Hepatocyte (in vitro differentiated cells): Measurements from ENCODE around the gene QRICH1.

Source experiments
- EZH2 ChIP-seq: fragments of 200-600 bp; sonication (generic); IDR thresholded peaks from 2 replicates; pipeline ENCODE4 v1.6.1; 2016; ENCODE audit warnings: antibody characterized with exemption, mild to moderate bottlenecking, borderline replicate concordance
- EZH2phosphoT487 ChIP-seq: fragments of 200-600 bp; sonication (generic); IDR thresholded peaks from one replicate; pipeline ENCODE4 v1.6.1; 2018; ENCODE audit warnings: antibody characterized with exemption, mild to moderate bottlenecking, low read depth, moderate library complexity; ENCODE audit not compliant: unreplicated experiment, severe bottlenecking
- TF ChIP-seq, protein P1 (sequence below): fragments of 200-600 bp; sonication (generic); IDR thresholded peaks from 2 replicates; pipeline ENCODE4 v1.5.1; 2016; ENCODE audit warnings: antibody characterized with exemption, mild to moderate bottlenecking; ENCODE audit not compliant: poor library complexity

DNA sequence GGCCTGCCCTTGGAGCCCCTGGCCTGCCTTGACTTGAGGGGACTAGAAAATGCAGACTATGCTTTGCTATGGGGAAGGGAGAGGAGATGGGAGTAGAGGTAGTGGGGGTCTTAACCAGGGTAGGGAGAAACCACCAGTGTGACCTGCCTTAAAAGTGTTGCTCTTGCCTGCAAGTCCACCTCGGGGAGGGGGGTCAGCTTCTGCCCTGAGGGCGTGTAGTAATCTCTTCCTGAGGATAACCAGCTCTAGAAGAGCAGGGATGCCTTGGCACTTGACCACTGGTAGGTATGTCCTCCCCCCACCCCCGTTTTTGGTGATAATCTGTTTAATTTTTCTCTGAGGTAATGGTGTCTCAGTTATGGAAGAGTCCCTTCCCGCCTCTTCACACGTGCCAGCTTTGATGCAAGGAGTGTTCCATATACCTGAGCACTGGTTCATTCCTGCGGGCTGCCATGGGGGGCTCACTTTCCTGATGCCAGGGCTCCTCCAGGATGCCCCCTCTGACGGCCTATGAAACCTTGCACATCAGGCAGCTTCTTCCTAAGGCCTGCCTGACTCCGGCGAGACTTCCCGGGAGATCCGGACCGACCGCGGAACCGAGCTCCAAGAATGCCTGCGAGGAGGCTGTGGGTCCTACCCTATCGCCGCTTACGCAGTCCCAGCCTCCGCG lies 104.6 kb downstream of the QRICH1 start:
- TF ChIP-seq, protein P1, sequence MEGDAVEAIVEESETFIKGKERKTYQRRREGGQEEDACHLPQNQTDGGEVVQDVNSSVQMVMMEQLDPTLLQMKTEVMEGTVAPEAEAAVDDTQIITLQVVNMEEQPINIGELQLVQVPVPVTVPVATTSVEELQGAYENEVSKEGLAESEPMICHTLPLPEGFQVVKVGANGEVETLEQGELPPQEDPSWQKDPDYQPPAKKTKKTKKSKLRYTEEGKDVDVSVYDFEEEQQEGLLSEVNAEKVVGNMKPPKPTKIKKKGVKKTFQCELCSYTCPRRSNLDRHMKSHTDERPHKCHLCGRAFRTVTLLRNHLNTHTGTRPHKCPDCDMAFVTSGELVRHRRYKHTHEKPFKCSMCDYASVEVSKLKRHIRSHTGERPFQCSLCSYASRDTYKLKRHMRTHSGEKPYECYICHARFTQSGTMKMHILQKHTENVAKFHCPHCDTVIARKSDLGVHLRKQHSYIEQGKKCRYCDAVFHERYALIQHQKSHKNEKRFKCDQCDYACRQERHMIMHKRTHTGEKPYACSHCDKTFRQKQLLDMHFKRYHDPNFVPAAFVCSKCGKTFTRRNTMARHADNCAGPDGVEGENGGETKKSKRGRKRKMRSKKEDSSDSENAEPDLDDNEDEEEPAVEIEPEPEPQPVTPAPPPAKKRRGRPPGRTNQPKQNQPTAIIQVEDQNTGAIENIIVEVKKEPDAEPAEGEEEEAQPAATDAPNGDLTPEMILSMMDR, result no peak
- TF ChIP-seq EZH2phosphoT487 (no peak), EZH2 (no peak)
